NCI-H82 treated with DMSO at 0.1 percent for 48 hours (cell line): ENCODE measurements around the gene PRR20D.
"Not testable (repeated sequence)": the region's sequence is repeated elsewhere in the genome, so short reads cannot be mapped to it uniquely, and the experiment has no call there.

Source experiments
- DNase-seq: peaks from one replicate; lab custom pipeline; 2025; ENCODE audit not compliant: unreplicated experiment; lab: John Stamatoyannopoulos, UW

Gene PRR20D

GRCh38 chr13:57160332-57160731 lies at the start of gene PRR20D:
TSS of gene PRR20D (plus strand) at chr13:57160632. CDS start at chr13:57161019, 387 bp downstream.
- not testable (repeated sequence) for DNase-seq

- DNase-seq: no peak
These were observed 45.5 kb upstream of the PRR20D start for GRCh38 chr13:57114945-57115344.

- no peak for DNase-seq
These were observed 36.8 kb upstream of the PRR20D start for GRCh38 chr13:57123681-57124080.

GRCh38 chr13:57128909-57129308 lies 31.5 kb upstream of the PRR20D start:
- DNase-seq: no peak

- no peak for DNase-seq
These were observed 24.3 kb upstream of the PRR20D start for GRCh38 chr13:57136093-57136492.

GRCh38 chr13:57137585-57137984 lies 22.8 kb upstream of the PRR20D start:
- DNase-seq: no peak

- DNase-seq: no peak
These were observed 21.4 kb upstream of the PRR20D start for GRCh38 chr13:57138988-57139387.

GRCh38 chr13:57139781-57140180 lies 20.7 kb upstream of the PRR20D start:
- not testable (repeated sequence) for DNase-seq

- not testable (repeated sequence) for DNase-seq
These were observed 20.0 kb upstream of the PRR20D start, which contains the start of gene PRR20A for GRCh38 chr13:57140235-57140968. TSS of gene PRR20A (plus strand) at chr13:57140918. CDS start at chr13:57141305, 387 bp downstream.

GRCh38 chr13:57147188-57147587 lies 13.2 kb upstream of the PRR20D start, which contains the start of gene PRR20B:
TSS of gene PRR20B (plus strand) at chr13:57147488. CDS start at chr13:57147875, 387 bp downstream.
- DNase-seq: not testable (repeated sequence)

GRCh38 chr13:57148106-57148505 lies 12.3 kb upstream of the PRR20D start:
- DNase-seq: not testable (repeated sequence)

- DNase-seq: not testable (repeated sequence)
These were observed 6.7 kb upstream of the PRR20D start, which contains the start of gene PRR20C for GRCh38 chr13:57153761-57154160. TSS of gene PRR20C (plus strand) at chr13:57154061. CDS start at chr13:57154448, 387 bp downstream.

- DNase-seq: not testable (repeated sequence)
These were observed 6.5 kb downstream of the PRR20D start, which contains the start of gene PRR20E for GRCh38 chr13:57166897-57167296. TSS of gene PRR20E (plus strand) at chr13:57167197. CDS start at chr13:57167584, 387 bp downstream.

GRCh38 chr13:57191667-57192066 lies 31.2 kb downstream of the PRR20D start:
- DNase-seq: no peak

GRCh38 chr13:57212989-57213388 lies 52.6 kb downstream of the PRR20D start:
- DNase-seq: no peak
